Ureter (tissue), 1 donor: Measurements from ENCODE around the gene CCDC73. TPM values are rescaled to one million over a fixed set of nuclear protein-coding genes. Genes with fewer than 3 reads are reported as not detected.
A peak's percentile ranks its signal among the peaks of the same experiment; 100 is the strongest.
"Not testable (repeated sequence)": the region's sequence is repeated elsewhere in the genome, so short reads cannot be mapped to it uniquely, and the experiment has no call there.

Source experiments
- DNase-seq: peaks from one replicate; pipeline ENCODE4 v3.0.0-alpha.2; 2020; ENCODE audit warnings: low spot score
- total RNA-seq: library from RNA; stranded (reverse); gene quantifications from one replicate; pipeline ENCODE4 v1.2.4, GENCODE V29; 2023
- donor health status: DM: yes; HTN: yes; CAD: no.

CCDC73 gene
- total RNA-seq, 1 donor from 2014 or later = 0.26 TPM

GRCh38 chr11:32796425-32796824 lies 2.0 kb upstream of the CCDC73 start:
- DNase-seq = no peak

GRCh38 chr11:32792948-32793475 lies 1.4 kb downstream of the CCDC73 start:
- peak; percentile 66 for DNase-seq

- DNase-seq = no peak
Observed at GRCh38 chr11:32792111-32792947, 2.1 kb downstream of the CCDC73 start.

- no peak for DNase-seq
Observed at GRCh38 chr11:32790916-32791315, 3.5 kb downstream of the CCDC73 start.

GRCh38 chr11:32786811-32787210 lies 7.7 kb downstream of the CCDC73 start:
- DNase-seq = no peak

GRCh38 chr11:32785262-32785661 lies 9.2 kb downstream of the CCDC73 start:
- DNase-seq = no peak

- DNase-seq = no peak
Observed at GRCh38 chr11:32781721-32782120, 12.7 kb downstream of the CCDC73 start.

- not testable (repeated sequence) for DNase-seq
Observed at GRCh38 chr11:32780839-32781238, 13.6 kb downstream of the CCDC73 start.

- DNase-seq = no peak
Observed at GRCh38 chr11:32779136-32779535, 15.3 kb downstream of the CCDC73 start.

GRCh38 chr11:32775908-32776307 lies 18.6 kb downstream of the CCDC73 start:
- no peak for DNase-seq

- no peak for DNase-seq
Observed at GRCh38 chr11:32774081-32774480, 20.4 kb downstream of the CCDC73 start.

- DNase-seq = no peak
Observed at GRCh38 chr11:32772731-32773130, 21.7 kb downstream of the CCDC73 start.

GRCh38 chr11:32761774-32762173 lies 32.7 kb downstream of the CCDC73 start:
- DNase-seq = not testable (repeated sequence)

GRCh38 chr11:32758291-32758690 lies 36.2 kb downstream of the CCDC73 start:
- DNase-seq = no peak

- not testable (repeated sequence) for DNase-seq
Observed at GRCh38 chr11:32753181-32753580, 41.3 kb downstream of the CCDC73 start.

GRCh38 chr11:32752001-32752400 lies 42.5 kb downstream of the CCDC73 start:
- DNase-seq = no peak

- DNase-seq = no peak
Observed at GRCh38 chr11:32751381-32751780, 43.1 kb downstream of the CCDC73 start.

GRCh38 chr11:32729976-32730375 lies 64.5 kb downstream of the CCDC73 start:
- DNase-seq = no peak

GRCh38 chr11:32723332-32723731 lies 71.1 kb downstream of the CCDC73 start:
- DNase-seq = no peak

- DNase-seq = no peak
Observed at GRCh38 chr11:32722255-32722654, 72.2 kb downstream of the CCDC73 start.

GRCh38 chr11:32713496-32713895 lies 81.0 kb downstream of the CCDC73 start:
- DNase-seq = no peak

GRCh38 chr11:32708978-32709377 lies 85.5 kb downstream of the CCDC73 start:
- not testable (repeated sequence) for DNase-seq

- DNase-seq = no peak
Observed at GRCh38 chr11:32706985-32707741, 87.3 kb downstream of the CCDC73 start.
